HUES64 (cell line): ENCODE measurements around the gene PIMREG.
A peak's percentile ranks its signal among the peaks of the same experiment; 100 is the strongest.

Experiments
- H3K27ac ChIP-seq: 2 replicates; pipeline ENCODE4 v1.7.0; 2013; ENCODE audit warnings: low read depth, low read length, inconsistent platforms
- H3K27me3 ChIP-seq: 2 replicates; pipeline ENCODE4 v1.6.1; 2013; ENCODE audit warnings: mild to moderate bottlenecking, low read length; ENCODE audit not compliant: insufficient read depth
- H3K36me3 ChIP-seq: 2 replicates; pipeline ENCODE4 v1.6.1; 2013; ENCODE audit warnings: mild to moderate bottlenecking, low read length; ENCODE audit not compliant: insufficient read depth
- H3K4me1 ChIP-seq: 2 replicates; pipeline ENCODE4 v1.6.1; 2013; ENCODE audit warnings: mild to moderate bottlenecking, low read length, moderate library complexity; ENCODE audit not compliant: insufficient read depth
- H3K4me3 ChIP-seq: 2 replicates; pipeline ENCODE4 v1.5.1; 2013; ENCODE audit warnings: mild to moderate bottlenecking, low read length, moderate library complexity
- H3K9ac ChIP-seq: 2 replicates; pipeline ENCODE4 v1.6.1; 2013; ENCODE audit warnings: mild to moderate bottlenecking, low read depth, low read length
- H3K9me3 ChIP-seq: 2 replicates; pipeline ENCODE4 v1.6.1; 2013; ENCODE audit warnings: low read depth, low read length; ENCODE audit not compliant: insufficient read depth
- WGBS: fragments of 150-250, 120-280 bp; methylation state at CpG from one replicate; pipeline ENCODE4 v1.1.7; 2013; ENCODE audit warnings: missing lambda C conversion rate; 5-methylcytosine and 5-hydroxymethylcytosine counted together

PIMREG gene

GRCh38 chr17:6423931-6424330, 20.3 kb upstream of the PIMREG start:
- no peak overlapping the region for H3K9ac ChIP-seq
- no peak overlapping the region for H3K4me3 ChIP-seq
- H3K4me1 ChIP-seq = no peaks in the 10 kb centered on the region
- H3K27ac ChIP-seq = no peak overlapping the region
- no peaks in the 10 kb centered on the region for H3K36me3 ChIP-seq
- WGBS = 88% methylated on average over 12 of the region's 14 CpGs
- no peaks in the 10 kb centered on the region for H3K27me3 ChIP-seq
- H3K9me3 ChIP-seq = no peaks in the 10 kb centered on the region

- whole genome bisulfite sequencing = 93% methylated on average over 18 of the region's 18 CpGs
- Histone ChIP-seq H3K4me3 (no peak overlapping the region), H3K27ac (no peak overlapping the region), H3K36me3 (no peaks in the 10 kb centered on the region), H3K27me3 (no peaks in the 10 kb centered on the region), H3K4me1 (no peaks in the 10 kb centered on the region), H3K9me3 (no peaks in the 10 kb centered on the region), H3K9ac (no peak overlapping the region)
These were observed 18.8 kb upstream of the PIMREG start for GRCh38 chr17:6425407-6425806.

- WGBS = 90% methylated on average over 25 of the region's 25 CpGs
- no peaks in the 10 kb centered on the region for H3K4me1 ChIP-seq
- no peaks in the 10 kb centered on the region for H3K27me3 ChIP-seq
- no peak overlapping the region for H3K27ac ChIP-seq
- no peaks in the 10 kb centered on the region for H3K36me3 ChIP-seq
- H3K9ac ChIP-seq = no peak overlapping the region
- peaks cover 8% of the 10 kb centered on the region; the same call in 1 of the 2 replicates for H3K9me3 ChIP-seq
- H3K4me3 ChIP-seq = no peak overlapping the region
These were observed 17.7 kb upstream of the PIMREG start for GRCh38 chr17:6426356-6427101.

- no peak overlapping the region for H3K9ac ChIP-seq
- no peaks in the 10 kb centered on the region for H3K36me3 ChIP-seq
- no peaks in the 10 kb centered on the region for H3K4me1 ChIP-seq
- peaks cover 10% of the 10 kb centered on the region; the same call in 1 of the 2 replicates for H3K9me3 ChIP-seq
- H3K4me3 ChIP-seq = no peak overlapping the region
- no peaks in the 10 kb centered on the region for H3K27me3 ChIP-seq
- 96% methylated on average over 5 of the region's 7 CpGs for WGBS
- H3K27ac ChIP-seq = no peak overlapping the region
These were observed 16.9 kb upstream of the PIMREG start for GRCh38 chr17:6427279-6427781.

- 93% methylated on average over 17 of the region's 17 CpGs for WGBS
- H3K9ac ChIP-seq = no peak overlapping the region
- H3K4me3 ChIP-seq = no peak overlapping the region
- no peak overlapping the region for H3K27ac ChIP-seq
- H3K36me3 ChIP-seq = no peaks in the 10 kb centered on the region
- H3K4me1 ChIP-seq = no peaks in the 10 kb centered on the region
- peaks cover 10% of the 10 kb centered on the region; the same call in 1 of the 2 replicates for H3K9me3 ChIP-seq
- no peaks in the 10 kb centered on the region for H3K27me3 ChIP-seq
These were observed 15.9 kb upstream of the PIMREG start for GRCh38 chr17:6428207-6428965.

GRCh38 chr17:6429266-6429665, 15.0 kb upstream of the PIMREG start:
- Histone ChIP-seq H3K36me3 (no peaks in the 10 kb centered on the region), H3K9me3 (peaks cover 10% of the 10 kb centered on the region; the same call in 1 of the 2 replicates), H3K4me3 (no peak overlapping the region), H3K9ac (no peak overlapping the region), H3K27ac (no peak overlapping the region), H3K27me3 (no peaks in the 10 kb centered on the region), H3K4me1 (no peaks in the 10 kb centered on the region)
- 91% methylated on average over 7 of the region's 7 CpGs for WGBS

GRCh38 chr17:6430769-6431168, 13.5 kb upstream of the PIMREG start:
- peaks cover 10% of the 10 kb centered on the region; the same call in 1 of the 2 replicates for H3K9me3 ChIP-seq
- H3K27ac ChIP-seq = no peak overlapping the region
- no peaks in the 10 kb centered on the region for H3K4me1 ChIP-seq
- no peaks in the 10 kb centered on the region for H3K36me3 ChIP-seq
- H3K9ac ChIP-seq = no peak overlapping the region
- no peaks in the 10 kb centered on the region for H3K27me3 ChIP-seq
- no peak overlapping the region for H3K4me3 ChIP-seq

- H3K36me3 ChIP-seq = no peaks in the 10 kb centered on the region
- H3K4me3 ChIP-seq = no peak within 1 kb of the TSS
- peaks cover 17% of the 10 kb centered on the region for H3K4me1 ChIP-seq
- no peaks in the 10 kb centered on the region for H3K27me3 ChIP-seq
- H3K27ac ChIP-seq = no peak within 1 kb of the TSS
- H3K9me3 ChIP-seq = peaks cover 10% of the 10 kb centered on the region; the same call in 1 of the 2 replicates
- H3K9ac ChIP-seq = peak within 1 kb of the TSS; percentile 36; the same call in 1 of the 2 replicates
- 89% methylated on average over 16 of the region's 16 CpGs for WGBS
These were observed 9.2 kb upstream of the PIMREG start, which contains the start of gene AIPL1 for GRCh38 chr17:6435051-6435450. Gene AIPL1 (minus strand): TSS chr17:6435121. CDS start chr17:6435104, 17 bp downstream.

GRCh38 chr17:6435968-6436367, 8.3 kb upstream of the PIMREG start:
- H3K27me3 ChIP-seq = no peaks in the 10 kb centered on the region
- H3K36me3 ChIP-seq = no peaks in the 10 kb centered on the region
- WGBS = 29% methylated on average over 9 of the region's 9 CpGs

GRCh38 chr17:6437466-6437865, 6.8 kb upstream of the PIMREG start:
- Histone ChIP-seq H3K27ac (no peak overlapping the region), H3K36me3 (no peaks in the 10 kb centered on the region), H3K4me3 (no peak overlapping the region), H3K9ac (no peak overlapping the region), H3K27me3 (no peaks in the 10 kb centered on the region), H3K4me1 (peaks cover 25% of the 10 kb centered on the region), H3K9me3 (no peaks in the 10 kb centered on the region; the same call in 1 of the 2 replicates)
- 36% methylated on average over 4 of the region's 4 CpGs for WGBS

More at GRCh38 chr17:6435968-6436367, 8.3 kb upstream of the PIMREG start:
- H3K9ac ChIP-seq = no peak overlapping the region
- peaks cover 25% of the 10 kb centered on the region for H3K4me1 ChIP-seq
- peaks cover 7% of the 10 kb centered on the region; the same call in 1 of the 2 replicates for H3K9me3 ChIP-seq
- no peak overlapping the region for H3K4me3 ChIP-seq
- H3K27ac ChIP-seq = no peak overlapping the region

GRCh38 chr17:6437956-6438355, 6.3 kb upstream of the PIMREG start:
- H3K27ac ChIP-seq = no peak overlapping the region
- peaks cover 25% of the 10 kb centered on the region for H3K4me1 ChIP-seq
- H3K27me3 ChIP-seq = no peaks in the 10 kb centered on the region
- WGBS = 98% methylated on average over 2 of the region's 3 CpGs
- no peak overlapping the region for H3K9ac ChIP-seq
- no peak overlapping the region for H3K4me3 ChIP-seq
- no peaks in the 10 kb centered on the region; the same call in 1 of the 2 replicates for H3K9me3 ChIP-seq
- no peaks in the 10 kb centered on the region for H3K36me3 ChIP-seq
